Measurements from ENCODE around the gene ARHGAP44.

- TF ChIP-seq YY1 (IDR thresholded peaks at IDR 0.05) (no peak), CTCF (IDR thresholded peaks at IDR 0.05; ENCODE audit: low read depth, low read length, missing input control) (no peak), SP1 (IDR thresholded peaks at IDR 0.05) (no peak), RAD21 (IDR thresholded peaks at IDR 0.05) (no peak), EGR1 (IDR thresholded peaks at IDR 0.05; ENCODE audit: low read depth in 2 of 2) (no peak), TAF1 (conservative IDR thresholded peaks at IDR 0.05) (no peak)
These were observed 21.0 kb upstream of the ARHGAP44 start for GRCh38 chr17:12768255-12768654.
